Activated gamma-delta T cell treated with anti-CD3 and anti-CD28 coated beads, Interleukin-2, amount 50 U/mL, for 16 hours (primary cell): ENCODE data around the gene AKT2.

Source experiments
- DNase-seq: peaks from one replicate; pipeline ENCODE4 v3.0.0-alpha.2; 2020; ENCODE audit warnings: low read depth

The AKT2 gene

DNA sequence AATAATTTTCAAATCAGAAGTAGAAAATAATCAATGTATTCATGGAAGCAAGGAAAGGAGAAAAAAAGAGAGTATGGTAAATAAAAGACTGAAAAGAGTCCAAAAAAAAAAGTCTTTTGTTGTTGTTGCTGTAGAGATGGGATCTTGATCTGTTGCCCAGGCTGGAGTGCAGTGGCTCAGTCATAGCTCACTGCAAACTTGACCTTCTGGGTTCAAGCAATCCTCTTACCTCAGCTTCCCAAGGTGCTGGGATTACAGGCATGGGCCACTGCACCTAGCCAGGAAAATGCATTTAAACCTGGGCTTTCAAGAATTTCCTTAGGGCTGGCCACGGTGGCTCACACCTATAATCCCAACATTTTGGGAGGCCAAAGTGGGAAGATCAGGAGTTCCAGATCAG is 100.9 kb downstream of the AKT2 start:
- DNase-seq, result no peak
